Lung microvascular endothelial cell (primary cell): ENCODE data around the gene AKAP13. TPM values are rescaled to one million over a fixed set of nuclear protein-coding genes. Genes with fewer than 3 reads are reported as not detected.

Experiments
- DNase-seq, 2 donors: peaks; one replicate each; pipeline versions ENCODE4 v3.0.0 to v3.0.0-alpha.2; 2010; ENCODE audit warnings: low read depth in 2 of 2
- total RNA-seq: library from RNA; depleted of rRNA; stranded (reverse); fragments of >200 nt; gene quantifications from 2 replicates; pipeline ENCODE4 v1.2.1, GENCODE V29; 2014

Gene AKAP13
- total RNA-seq, 1 donor from 2014 or later = 44.4 TPM

GRCh38 chr15:85726454-85726853 lies 346.1 kb downstream of the AKAP13 start:
- DNase-seq = no peak

GRCh38 chr15:85727068-85727467 lies 346.7 kb downstream of the AKAP13 start:
- DNase-seq = no peak

- DNase-seq = peak; percentile 72 to 74
These were observed 349.8 kb downstream of the AKAP13 start for GRCh38 chr15:85730001-85730820.

GRCh38 chr15:85733416-85733815 lies 353.0 kb downstream of the AKAP13 start:
- peak in 1 of 2 donors; percentile 32 for DNase-seq

GRCh38 chr15:85737061-85737460 lies 356.7 kb downstream of the AKAP13 start:
- no peak for DNase-seq

- no peak for DNase-seq
These were observed 360.6 kb downstream of the AKAP13 start for GRCh38 chr15:85741021-85741421.

- DNase-seq = no peak
These were observed 361.3 kb downstream of the AKAP13 start for GRCh38 chr15:85741662-85742061.

GRCh38 chr15:85742186-85742821 lies 361.9 kb downstream of the AKAP13 start:
- DNase-seq = no peak

- no peak for DNase-seq
These were observed 363.1 kb downstream of the AKAP13 start for GRCh38 chr15:85743392-85744055.

- no peak for DNase-seq
These were observed 364.2 kb downstream of the AKAP13 start for GRCh38 chr15:85744579-85744978.

GRCh38 chr15:85745023-85745422 lies 364.6 kb downstream of the AKAP13 start:
- no peak for DNase-seq

GRCh38 chr15:85745525-85746150 lies 365.2 kb downstream of the AKAP13 start:
- DNase-seq = no peak

GRCh38 chr15:85746641-85747040 lies 366.2 kb downstream of the AKAP13 start:
- no peak for DNase-seq

- DNase-seq = no peak
These were observed 367.8 kb downstream of the AKAP13 start for GRCh38 chr15:85748176-85748575.

- DNase-seq = no peak
These were observed 368.3 kb downstream of the AKAP13 start for GRCh38 chr15:85748729-85749128.

GRCh38 chr15:85749261-85750151 lies 369.1 kb downstream of the AKAP13 start:
- DNase-seq = no peak

GRCh38 chr15:85750319-85751290 lies 370.2 kb downstream of the AKAP13 start:
- DNase-seq = no peak

GRCh38 chr15:85751291-85752123 lies 371.1 kb downstream of the AKAP13 start:
- DNase-seq = no peak

- DNase-seq = no peak
These were observed 371.7 kb downstream of the AKAP13 start for GRCh38 chr15:85752124-85752475.
